ENCODE measurements around the gene MAP2. TPM values are rescaled to one million over a fixed set of nuclear protein-coding genes. Genes with fewer than 3 reads are reported as not detected.

MAP2 gene
- total and polyA plus RNA-seq, 2 donors (not counting 1 experiment from before 2014, with no cell fraction given): 51.0 to 60.1 TPM

GRCh38 chr2:209591021-209591420 is 167.2 kb downstream of the MAP2 start:
- TF ChIP-seq EZH2 (IDR thresholded peaks at IDR 0.05; ENCODE audit: low read length, missing control alignments): no peak
- TF ChIP-seq CTCF (conservative IDR thresholded peaks at IDR 0.05 in 1 of 2, IDR thresholded peaks at IDR 0.05 in 1 of 2; ENCODE audit: low read depth in 1 of 2, low read length in 2 of 2): no peak
- Histone ChIP-seq H3K36me3 (ENCODE audit: control insufficient read depth, insufficient read depth, low read length) (no peaks in the 10 kb centered on the region), H3K27me3 (ENCODE audit: control insufficient read depth, insufficient read depth, low read length) (no peaks in the 10 kb centered on the region), H4K20me1 (ENCODE audit: control insufficient read depth, extremely low read depth, insufficient read depth, low read length) (no peaks in the 10 kb centered on the region), H2AFZ (ENCODE audit: low read length) (no peak overlapping the region), H3K4me2 (ENCODE audit: extremely low read depth, insufficient read depth, low read length) (no peak overlapping the region), H3K9ac (ENCODE audit: insufficient read depth, low read length) (no peak overlapping the region), H3K79me2 (ENCODE audit: control insufficient read depth, insufficient read depth, low read length) (no peaks in the 10 kb centered on the region), H3K27ac (ENCODE audit: insufficient read depth, low read length) (no peak overlapping the region), H3K4me1 (ENCODE audit: control insufficient read depth, extremely low read depth, insufficient read depth, low read length) (no peaks in the 10 kb centered on the region), H3K9me3 (ENCODE audit: control insufficient read depth, insufficient read depth, low read depth, low read length) (no peaks in the 10 kb centered on the region), H3K4me3 (replicated peaks in 1 of 4; ENCODE audit: control extremely low read depth in 1 of 4, insufficient read depth in 1 of 4, low read depth in 3 of 4, low read length in 4 of 4) (no peak overlapping the region)
- no peak for DNase-seq (ENCODE audit: low read depth in 2 of 2)

- Histone ChIP-seq H3K4me1 (ENCODE audit: control insufficient read depth, extremely low read depth, insufficient read depth, low read length) (no peaks in the 10 kb centered on the region), H3K9me3 (ENCODE audit: control insufficient read depth, insufficient read depth, low read depth, low read length) (no peaks in the 10 kb centered on the region), H4K20me1 (ENCODE audit: control insufficient read depth, extremely low read depth, insufficient read depth, low read length) (no peaks in the 10 kb centered on the region), H3K4me3 (replicated peaks in 1 of 4; ENCODE audit: control extremely low read depth in 1 of 4, insufficient read depth in 1 of 4, low read depth in 3 of 4, low read length in 4 of 4) (no peak overlapping the region), H3K27ac (ENCODE audit: insufficient read depth, low read length) (no peak overlapping the region), H3K36me3 (ENCODE audit: control insufficient read depth, insufficient read depth, low read length) (no peaks in the 10 kb centered on the region), H3K9ac (ENCODE audit: insufficient read depth, low read length) (no peak overlapping the region), H2AFZ (ENCODE audit: low read length) (no peak overlapping the region), H3K27me3 (ENCODE audit: control insufficient read depth, insufficient read depth, low read length) (no peaks in the 10 kb centered on the region), H3K79me2 (ENCODE audit: control insufficient read depth, insufficient read depth, low read length) (no peaks in the 10 kb centered on the region), H3K4me2 (ENCODE audit: extremely low read depth, insufficient read depth, low read length) (no peak overlapping the region)
- TF ChIP-seq CTCF (conservative IDR thresholded peaks at IDR 0.05 in 1 of 2, IDR thresholded peaks at IDR 0.05 in 1 of 2; ENCODE audit: low read depth in 1 of 2, low read length in 2 of 2) (no peak), EZH2 (IDR thresholded peaks at IDR 0.05; ENCODE audit: low read length, missing control alignments) (no peak)
- DNase-seq (ENCODE audit: low read depth in 2 of 2): no peak
These were observed 168.3 kb downstream of the MAP2 start for GRCh38 chr2:209592106-209592505.

GRCh38 chr2:209593930-209594329 is 170.1 kb downstream of the MAP2 start:
- no peak for TF ChIP-seq EZH2 (IDR thresholded peaks at IDR 0.05; ENCODE audit: low read length, missing control alignments)
- no peak for TF ChIP-seq CTCF (conservative IDR thresholded peaks at IDR 0.05 in 1 of 2, IDR thresholded peaks at IDR 0.05 in 1 of 2; ENCODE audit: low read depth in 1 of 2, low read length in 2 of 2)
- no peak for DNase-seq (ENCODE audit: low read depth in 2 of 2)
- H4K20me1 ChIP-seq (ENCODE audit: control insufficient read depth, extremely low read depth, insufficient read depth, low read length): no peaks in the 10 kb centered on the region

More at GRCh38 chr2:209593930-209594329, 170.1 kb downstream of the MAP2 start:
- Histone ChIP-seq H3K9me3 (ENCODE audit: control insufficient read depth, insufficient read depth, low read depth, low read length) (no peaks in the 10 kb centered on the region), H3K79me2 (ENCODE audit: control insufficient read depth, insufficient read depth, low read length) (no peaks in the 10 kb centered on the region), H3K36me3 (ENCODE audit: control insufficient read depth, insufficient read depth, low read length) (no peaks in the 10 kb centered on the region), H3K9ac (ENCODE audit: insufficient read depth, low read length) (no peak overlapping the region), H3K4me1 (ENCODE audit: control insufficient read depth, extremely low read depth, insufficient read depth, low read length) (no peaks in the 10 kb centered on the region), H2AFZ (ENCODE audit: low read length) (no peak overlapping the region), H3K27me3 (ENCODE audit: control insufficient read depth, insufficient read depth, low read length) (no peaks in the 10 kb centered on the region), H3K4me2 (ENCODE audit: extremely low read depth, insufficient read depth, low read length) (no peak overlapping the region), H3K4me3 (replicated peaks in 1 of 4; ENCODE audit: control extremely low read depth in 1 of 4, insufficient read depth in 1 of 4, low read depth in 3 of 4, low read length in 4 of 4) (no peak overlapping the region), H3K27ac (ENCODE audit: insufficient read depth, low read length) (no peak overlapping the region)
